GM18499 (cell line): Measurements from ENCODE around the gene PSME1.

Experiments used
- ATAC-seq: cut with Tn5 transposase; IDR thresholded peaks from one replicate; pipeline ENCODE4 v1.9.1; 2021; ENCODE audit warnings: moderate number of reproducible peaks; ENCODE audit not compliant: insufficient read depth, unreplicated experiment

Gene PSME1

GRCh38 chr14:24185026-24185425 is 49.0 kb downstream of the PSME1 start:
- no peak for ATAC-seq

GRCh38 chr14:24185741-24186140 is 49.7 kb downstream of the PSME1 start:
- no peak for ATAC-seq

- no peak for ATAC-seq
Observed at GRCh38 chr14:24186831-24187538, 51.0 kb downstream of the PSME1 start.

- no peak for ATAC-seq
Observed at GRCh38 chr14:24187539-24187915, 51.5 kb downstream of the PSME1 start.
